HG02884 (cell line): ENCODE data around the gene GPER1.
A peak's percentile ranks its signal among the peaks of the same experiment; 100 is the strongest.
"Not testable (repeated sequence)": the region's sequence is repeated elsewhere in the genome, so short reads cannot be mapped to it uniquely, and the experiment has no call there.

Experiments
- ATAC-seq: cut with Tn5 transposase; IDR thresholded peaks from one replicate; pipeline ENCODE4 v1.9.1; 2021; ENCODE audit warnings: mild to moderate bottlenecking, moderate library complexity; ENCODE audit not compliant: unreplicated experiment

Gene GPER1

DNA sequence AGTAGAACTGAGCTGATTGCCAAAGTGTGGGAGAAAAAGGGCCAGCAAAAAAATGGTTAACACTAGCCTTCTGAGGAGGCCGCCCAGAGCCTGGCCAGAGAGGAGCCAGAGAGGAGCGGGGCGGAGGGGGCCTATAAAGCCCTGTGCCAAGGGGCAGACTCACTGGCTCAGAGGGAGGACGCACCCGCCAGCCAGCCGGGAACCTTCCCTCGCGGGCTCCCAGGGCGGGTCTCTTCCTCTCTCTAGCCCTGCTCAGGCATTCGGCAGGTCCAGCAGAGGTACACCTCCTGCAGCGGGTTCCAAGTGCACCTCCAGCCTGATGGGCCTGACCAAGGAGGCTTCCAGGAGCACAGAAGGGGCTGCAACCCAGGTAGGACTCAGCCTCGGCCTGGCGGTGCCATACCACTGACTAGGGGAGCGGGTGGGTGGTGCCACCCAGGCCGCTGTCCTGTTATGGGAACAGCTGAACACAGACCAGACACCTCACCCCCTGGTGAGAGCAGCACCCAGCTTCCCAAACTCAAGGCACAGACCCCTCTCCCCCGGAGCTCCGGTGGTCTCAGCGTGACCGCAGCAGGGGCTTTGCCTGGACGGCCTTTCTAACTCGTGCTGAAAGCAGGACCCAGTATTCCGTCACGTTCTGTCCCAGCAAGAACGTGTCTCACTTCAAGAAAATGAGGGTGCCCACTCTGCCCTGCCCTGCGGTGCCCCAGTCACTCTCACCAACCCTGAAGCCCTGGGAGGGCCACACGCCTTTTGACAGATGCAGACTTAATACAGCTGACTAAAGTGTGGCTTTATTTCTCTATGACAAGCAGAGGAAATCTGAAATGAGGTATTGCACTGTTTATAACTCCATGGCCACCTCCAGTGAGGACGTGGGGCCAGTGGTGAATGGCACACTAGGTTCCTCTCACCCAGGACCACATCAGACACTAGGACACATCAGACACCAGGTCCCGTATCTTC is at the start of gene GPER1:
TSS of gene GPER1 (plus strand) at position 162 of the 969 bp plus-strand sequence. CDS start 3,616 bp downstream, outside the sequence.
- no peak for ATAC-seq

DNA sequence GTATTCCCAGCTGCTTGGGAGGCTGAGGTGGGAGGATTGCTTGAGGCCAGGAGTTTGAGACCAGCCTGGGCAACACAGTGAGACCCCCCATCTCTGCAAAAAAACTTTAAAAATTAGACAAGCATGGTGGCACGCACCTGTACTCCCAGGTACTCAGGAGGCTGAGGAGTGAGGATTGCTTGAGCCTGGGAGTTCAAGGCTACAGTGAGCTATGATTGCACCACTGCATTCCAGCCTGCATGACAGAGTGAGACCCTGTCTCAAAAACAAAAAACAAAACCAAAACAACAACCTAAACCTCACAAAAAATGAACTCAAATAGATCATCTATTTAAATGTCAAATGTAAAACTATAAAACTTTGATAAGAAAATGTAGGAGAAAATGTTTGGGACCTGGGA is 47.7 kb upstream of the GPER1 start:
- ATAC-seq, result not testable (repeated sequence)

DNA sequence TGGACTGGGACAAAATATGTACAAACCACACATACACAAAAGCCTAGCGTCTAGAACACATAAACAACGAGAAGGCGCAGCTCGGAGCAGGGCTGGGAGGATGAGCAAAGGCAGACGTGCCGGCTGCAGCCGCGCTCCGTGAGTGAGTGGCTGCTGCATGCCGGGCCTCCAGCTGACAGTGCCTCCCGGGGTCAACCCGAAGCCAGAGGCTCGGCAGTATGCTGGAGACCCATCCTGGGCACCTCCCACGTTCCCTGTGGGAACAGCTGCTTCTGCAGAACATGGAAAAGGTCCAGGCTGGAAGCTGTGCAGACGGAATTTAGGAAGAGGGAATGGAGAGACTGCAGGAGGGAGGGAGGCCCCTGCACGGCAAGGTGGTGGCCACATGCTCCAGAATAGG is 47.1 kb upstream of the GPER1 start:
- no peak for ATAC-seq

- ATAC-seq, result no peak
These were observed 46.1 kb upstream of the GPER1 start for GRCh38 chr7:1041551-1042491.

DNA sequence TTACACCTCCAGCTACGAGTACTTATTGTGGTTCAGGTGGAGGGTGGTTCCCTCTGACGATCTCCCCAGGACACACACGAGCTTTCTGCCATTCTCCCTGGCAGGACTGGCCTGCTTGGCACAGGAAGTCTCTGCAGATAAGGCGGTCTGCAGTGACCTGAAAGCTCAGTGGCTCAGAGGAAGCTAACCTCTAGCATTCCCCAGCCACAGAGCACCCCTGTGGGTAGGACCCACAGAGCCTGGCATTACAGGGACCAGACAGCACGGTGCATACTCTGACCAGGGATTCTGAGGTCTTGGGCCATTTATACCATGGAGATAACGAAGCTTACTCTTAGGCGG is 45.5 kb upstream of the GPER1 start:
- ATAC-seq, result no peak

- ATAC-seq, result no peak
These were observed 44.2 kb upstream of the GPER1 start for GRCh38 chr7:1043552-1044188.

DNA sequence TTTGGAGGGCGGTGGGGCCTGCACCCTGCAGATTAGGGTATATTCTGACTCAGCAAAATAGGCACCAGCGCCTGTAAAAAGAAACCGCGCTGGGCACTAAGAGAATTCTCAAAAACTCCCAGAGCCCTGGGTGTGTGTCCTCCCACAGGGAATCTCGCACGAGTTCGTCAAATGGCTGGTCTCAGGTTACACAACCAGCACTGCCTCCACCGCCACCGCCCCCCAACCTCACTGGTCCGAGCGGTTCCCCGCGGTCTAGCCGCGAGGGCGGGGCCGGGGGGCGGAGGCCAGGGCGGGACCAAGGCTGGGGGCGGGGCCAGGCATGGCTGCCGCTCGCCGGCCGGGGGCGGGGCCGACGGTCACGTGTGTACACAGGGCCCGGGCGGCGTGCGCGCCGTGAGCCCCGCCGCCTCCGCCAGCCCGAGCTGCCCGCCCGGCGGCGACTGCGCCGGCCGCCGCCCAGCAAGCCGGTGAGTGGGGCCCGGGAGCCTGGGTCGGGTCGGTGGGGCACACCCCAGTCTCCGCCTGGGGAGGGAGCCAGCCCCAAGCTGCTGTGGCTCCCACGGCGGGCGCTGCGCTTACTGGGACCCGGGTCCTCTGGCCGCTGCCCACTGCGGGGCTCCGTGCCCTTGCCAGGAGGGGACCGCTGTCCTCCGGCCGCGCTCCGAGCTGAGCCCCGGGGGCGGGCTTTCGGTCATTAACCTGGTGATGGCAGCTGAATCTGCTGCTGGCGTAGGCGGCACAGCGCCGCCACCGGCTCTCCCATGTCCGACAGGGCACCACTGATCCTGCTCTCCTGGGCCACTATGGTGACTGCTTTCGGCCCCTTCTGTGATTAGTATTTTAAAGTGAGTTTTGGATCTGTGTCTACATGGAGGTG is 43.5 kb upstream of the GPER1 start, which contains the start of gene GPR146:
TSS of gene GPR146 (plus strand) at position 358 of the 880 bp plus-strand sequence. CDS start 12,970 bp downstream, outside the sequence.
- ATAC-seq, result peak; percentile 92

DNA sequence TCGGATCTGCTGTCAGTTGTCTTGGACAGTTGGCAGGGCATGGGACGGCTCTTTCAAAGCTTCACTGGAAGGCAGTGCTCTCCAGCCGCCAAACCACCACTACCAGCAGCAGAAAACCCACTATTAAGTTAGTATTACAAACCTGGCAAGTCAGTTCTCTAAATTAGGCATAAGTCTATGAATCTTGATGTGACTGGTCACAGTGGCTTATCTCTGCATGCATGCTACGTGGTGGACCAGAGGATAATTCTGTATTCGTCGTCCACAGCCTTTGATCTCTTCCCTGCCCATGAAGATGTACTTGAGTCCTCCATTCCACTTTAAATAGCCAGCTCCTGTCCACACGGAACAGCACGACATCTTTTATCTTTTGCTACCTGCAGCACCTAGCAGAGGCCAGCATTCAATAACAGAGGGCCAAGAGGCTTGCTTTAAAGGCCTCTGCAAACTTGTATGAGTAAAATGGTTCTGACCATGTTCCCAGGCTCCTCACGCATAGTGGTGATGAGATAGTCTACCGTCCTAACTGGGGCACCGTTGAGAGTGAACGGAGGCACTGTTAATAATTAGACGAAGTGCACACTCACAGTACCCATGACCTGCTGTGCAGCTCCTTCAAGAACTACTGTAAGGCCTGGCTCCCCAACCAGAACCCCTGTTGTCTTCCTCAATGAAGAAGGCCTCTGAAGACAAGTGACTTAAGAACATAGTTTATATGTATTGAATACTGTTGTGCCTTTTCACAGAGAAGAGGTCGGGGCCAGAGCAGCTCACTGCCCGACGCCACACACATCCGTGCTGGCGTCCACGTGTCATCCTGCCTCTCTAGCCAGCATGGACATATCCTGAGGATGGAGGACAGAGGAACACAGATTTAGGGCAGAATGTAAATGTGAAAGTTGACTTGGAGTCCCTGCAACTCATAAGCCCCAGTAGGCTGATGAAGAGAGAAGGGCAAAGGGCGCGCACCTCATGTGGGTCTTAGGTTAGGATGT is 42.5 kb upstream of the GPER1 start:
- ATAC-seq, result no peak

- no peak for ATAC-seq
These were observed 40.9 kb upstream of the GPER1 start for GRCh38 chr7:1046722-1047679.

- ATAC-seq, result no peak
These were observed 38.7 kb upstream of the GPER1 start for GRCh38 chr7:1049006-1049741.

GRCh38 chr7:1049801-1050200 is 38.1 kb upstream of the GPER1 start:
- no peak for ATAC-seq

GRCh38 chr7:1050254-1050906 is 37.5 kb upstream of the GPER1 start:
- ATAC-seq, result no peak

- ATAC-seq, result no peak
These were observed 36.8 kb upstream of the GPER1 start for GRCh38 chr7:1050956-1051690.

DNA sequence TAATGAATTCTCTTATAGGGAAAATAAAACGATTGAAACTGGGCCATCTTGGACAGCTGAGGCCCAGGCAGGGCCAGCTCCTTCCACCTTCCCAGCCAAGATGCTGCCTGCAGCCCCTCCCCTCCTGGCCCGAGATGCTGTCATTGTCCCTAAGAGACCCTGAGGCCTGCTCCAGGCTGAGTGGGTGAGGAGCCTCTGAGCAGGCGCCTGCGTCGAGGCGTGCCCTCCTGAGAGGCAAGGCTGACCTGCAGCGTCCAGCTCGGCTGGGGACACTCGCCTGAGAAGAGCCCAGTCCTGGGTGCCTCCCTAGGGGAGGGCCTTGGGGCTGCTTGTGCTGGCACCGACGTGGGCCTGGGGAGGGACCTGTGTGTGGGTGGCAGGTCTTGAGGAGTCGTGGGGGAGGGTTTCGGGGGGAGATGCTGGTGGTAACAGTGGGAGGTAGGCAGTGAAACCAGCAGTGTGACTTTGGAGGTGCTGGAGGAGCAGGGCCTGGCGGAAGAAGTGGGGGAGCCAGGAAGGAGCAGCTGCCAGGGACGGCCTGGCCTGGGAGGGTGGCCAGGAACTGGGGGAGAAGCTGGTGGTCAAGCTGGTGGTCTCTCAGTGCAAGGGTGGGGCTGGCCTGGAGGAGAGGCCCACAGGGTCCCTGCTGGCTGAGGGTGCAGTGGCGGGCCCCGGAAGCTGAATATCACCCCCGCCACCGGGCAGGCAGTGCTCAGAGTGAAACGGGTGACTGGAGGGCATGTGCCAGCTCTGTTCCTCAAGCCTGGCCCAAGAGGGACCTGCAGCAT is 35.7 kb upstream of the GPER1 start:
- ATAC-seq, result no peak

DNA sequence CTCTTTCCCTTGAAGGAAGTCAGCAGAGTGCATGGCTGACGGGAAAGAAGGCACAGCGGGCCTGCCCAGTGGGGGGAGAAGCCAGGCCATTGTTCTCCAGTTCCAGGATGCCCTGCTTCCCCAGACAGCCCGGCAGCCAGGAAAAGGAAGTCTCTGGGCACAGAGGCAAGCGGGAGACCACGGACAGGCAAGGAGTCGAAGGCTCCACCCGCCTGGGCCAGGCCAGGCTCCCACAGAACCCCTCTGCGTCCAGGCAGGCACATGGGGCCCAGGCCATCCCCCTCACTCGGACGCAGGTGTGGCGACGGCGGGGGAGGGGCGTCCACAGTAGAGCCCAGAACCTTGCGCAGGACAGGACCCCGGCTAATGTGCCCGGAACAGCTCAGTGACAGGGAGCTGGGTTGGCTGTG is 34.9 kb upstream of the GPER1 start:
- ATAC-seq, result no peak
